HG02763 (cell line): Measurements from ENCODE around the gene KIAA0232.
"Not testable (repeated sequence)": the region's sequence is repeated elsewhere in the genome, so short reads cannot be mapped to it uniquely, and the experiment has no call there.

Source experiments
- ATAC-seq: cut with Tn5 transposase; IDR thresholded peaks from one replicate; pipeline ENCODE4 v1.9.1; 2021; ENCODE audit warnings: mild to moderate bottlenecking, moderate library complexity; ENCODE audit not compliant: unreplicated experiment

Gene KIAA0232

DNA sequence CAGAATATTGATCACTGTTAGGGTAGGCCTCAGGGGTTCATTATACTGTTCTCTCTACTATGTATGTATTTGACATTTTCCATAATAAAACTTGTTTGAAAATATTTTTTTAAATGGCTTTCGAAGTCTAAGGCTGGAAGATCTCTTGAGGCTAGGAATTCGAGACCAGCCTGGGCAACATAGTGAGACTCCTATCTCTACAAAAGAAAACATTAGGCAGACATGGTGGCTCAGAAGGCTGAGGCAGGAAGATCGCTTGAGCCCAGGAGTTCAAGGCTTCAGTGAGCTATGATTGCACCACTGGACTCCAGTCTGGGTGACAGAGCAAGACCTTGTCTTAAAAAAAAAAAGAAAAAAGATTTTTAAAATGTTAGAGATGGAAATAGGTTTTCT is 111.6 kb downstream of the KIAA0232 start:
- no peak for ATAC-seq

DNA sequence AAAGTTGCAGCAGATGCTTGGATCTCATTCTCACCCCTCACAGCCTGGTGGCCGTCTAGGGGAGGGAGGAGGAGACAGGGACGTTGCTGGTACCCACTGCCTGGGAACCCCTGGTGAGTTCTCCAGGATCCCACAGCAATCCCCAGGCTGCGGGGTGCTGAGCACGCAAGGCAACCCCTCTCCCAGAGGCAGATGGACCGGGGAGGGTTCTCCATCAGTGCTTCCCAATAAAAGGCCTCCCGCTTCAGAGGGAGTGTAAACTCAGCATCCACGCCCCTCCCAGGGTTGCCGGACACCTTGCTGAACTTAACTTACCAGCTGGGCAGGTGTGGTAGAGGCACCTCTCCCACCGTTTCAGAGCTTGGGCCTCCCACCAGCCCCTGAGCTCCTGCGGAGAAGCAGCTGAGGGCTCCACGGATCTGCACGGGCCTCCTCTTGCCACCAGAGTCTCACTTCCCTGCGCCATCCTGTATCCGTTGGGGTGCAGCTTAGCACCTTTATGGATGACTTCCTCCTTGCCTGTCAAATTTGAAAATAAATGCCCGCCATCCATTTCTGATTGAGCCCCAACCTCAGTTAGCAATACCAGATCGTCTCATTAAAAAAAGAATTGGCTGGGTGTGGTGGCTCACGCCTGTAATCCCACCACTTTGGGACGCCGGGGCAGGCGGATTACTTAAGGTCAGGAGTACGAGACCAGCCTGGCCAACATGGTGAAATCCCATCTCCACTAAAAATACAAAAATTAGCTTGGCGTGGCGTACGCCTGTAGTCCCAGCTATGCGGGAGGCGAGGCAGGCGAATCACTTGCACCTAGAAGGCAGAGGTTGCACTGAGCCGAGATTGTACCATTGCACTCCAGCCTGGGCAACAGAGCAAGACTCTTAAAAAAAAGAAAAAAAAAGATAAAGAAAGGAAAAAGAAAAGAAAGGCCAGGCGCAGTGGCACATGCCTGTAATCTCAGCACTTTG is 112.3 kb downstream of the KIAA0232 start:
- no peak for ATAC-seq

DNA sequence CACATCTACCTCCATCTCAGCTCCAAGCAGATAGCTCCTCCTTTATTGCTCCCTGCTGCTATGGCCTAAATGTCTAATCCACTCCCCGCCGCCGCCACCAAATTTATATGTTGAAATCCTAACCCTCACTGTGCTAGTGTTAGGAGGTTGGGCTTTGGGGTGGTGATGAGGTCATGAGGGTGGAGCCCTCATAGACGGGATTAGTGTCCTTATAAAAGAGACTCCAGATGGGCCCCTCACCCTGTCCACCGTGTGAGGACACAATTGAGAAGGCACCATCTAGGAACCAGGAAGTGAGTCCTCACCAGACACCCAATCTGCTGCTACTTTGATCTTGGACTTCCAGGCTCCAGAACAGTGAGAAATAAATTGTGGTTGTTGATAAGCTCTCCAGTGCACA is 113.5 kb downstream of the KIAA0232 start:
- no peak for ATAC-seq

DNA sequence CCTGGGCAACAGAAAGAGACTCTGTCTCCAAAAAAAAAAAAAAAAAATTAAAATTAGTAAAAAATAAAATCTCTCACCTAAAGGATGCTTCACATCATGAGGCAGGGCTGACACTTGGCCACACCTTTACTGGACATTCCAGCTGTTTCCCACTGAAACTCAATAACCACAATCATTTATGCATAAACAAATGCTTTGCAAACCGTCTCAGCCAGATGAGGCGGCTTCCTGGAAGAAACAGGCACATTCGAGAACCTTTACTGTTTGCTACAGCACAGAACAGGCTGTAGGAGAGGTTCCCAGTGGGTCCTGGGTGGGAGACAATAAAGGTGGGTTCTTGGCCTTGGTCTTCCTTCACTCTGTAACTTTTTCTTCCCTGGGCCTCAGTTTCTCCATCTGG is 116.2 kb downstream of the KIAA0232 start:
- no peak for ATAC-seq

DNA sequence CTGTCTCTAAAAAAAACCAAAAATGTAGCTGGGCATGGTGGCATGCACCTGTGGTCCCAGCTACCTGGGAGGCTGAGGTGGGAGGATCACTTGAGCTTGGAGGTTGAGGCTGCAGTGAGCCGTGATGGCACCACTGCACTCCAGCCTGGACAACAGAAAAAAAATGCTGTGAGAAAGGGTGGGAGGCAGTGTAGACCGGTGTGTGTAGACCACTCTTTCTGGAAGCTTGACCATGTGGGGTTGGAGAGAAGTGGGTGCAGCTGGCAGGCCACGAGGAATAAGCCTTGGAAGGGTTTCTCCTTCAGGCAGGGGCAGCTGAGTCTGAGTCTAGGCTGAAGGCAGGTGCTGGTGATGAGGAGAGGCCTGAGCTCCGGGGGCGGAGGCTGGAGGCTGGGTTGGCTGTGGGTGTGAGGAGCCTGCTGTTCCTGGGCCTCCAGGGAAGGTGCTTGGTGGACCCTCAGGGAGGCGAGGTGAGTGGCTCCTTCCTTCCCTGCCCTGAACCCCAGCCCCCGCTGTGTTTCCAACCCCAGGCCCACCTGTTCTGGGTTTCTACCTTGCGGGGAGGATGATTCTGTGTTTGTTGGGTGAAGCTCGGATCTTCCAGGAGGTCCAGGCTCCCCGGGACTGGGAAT is 117.8 kb downstream of the KIAA0232 start:
- ATAC-seq = no peak

DNA sequence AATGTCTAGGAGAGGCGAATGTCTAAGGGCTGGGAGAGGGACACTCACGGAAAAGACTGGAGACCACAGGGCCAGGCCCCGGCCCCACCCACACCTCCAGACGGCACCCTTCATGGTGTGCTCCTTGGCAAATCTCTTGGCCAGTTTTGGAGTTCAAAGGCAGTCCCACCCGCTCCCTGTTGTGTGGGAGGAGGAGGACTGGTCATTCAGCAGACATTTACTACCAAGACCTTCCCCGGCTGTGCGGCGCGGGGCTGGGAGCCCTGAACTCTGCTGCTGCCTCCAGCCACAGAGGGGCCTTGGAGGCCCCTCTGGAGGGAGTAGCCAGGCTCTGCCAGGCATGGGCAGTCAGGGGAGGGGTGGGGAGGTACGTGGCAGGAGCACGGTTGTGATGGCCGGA is 118.4 kb downstream of the KIAA0232 start:
- no peak for ATAC-seq

DNA sequence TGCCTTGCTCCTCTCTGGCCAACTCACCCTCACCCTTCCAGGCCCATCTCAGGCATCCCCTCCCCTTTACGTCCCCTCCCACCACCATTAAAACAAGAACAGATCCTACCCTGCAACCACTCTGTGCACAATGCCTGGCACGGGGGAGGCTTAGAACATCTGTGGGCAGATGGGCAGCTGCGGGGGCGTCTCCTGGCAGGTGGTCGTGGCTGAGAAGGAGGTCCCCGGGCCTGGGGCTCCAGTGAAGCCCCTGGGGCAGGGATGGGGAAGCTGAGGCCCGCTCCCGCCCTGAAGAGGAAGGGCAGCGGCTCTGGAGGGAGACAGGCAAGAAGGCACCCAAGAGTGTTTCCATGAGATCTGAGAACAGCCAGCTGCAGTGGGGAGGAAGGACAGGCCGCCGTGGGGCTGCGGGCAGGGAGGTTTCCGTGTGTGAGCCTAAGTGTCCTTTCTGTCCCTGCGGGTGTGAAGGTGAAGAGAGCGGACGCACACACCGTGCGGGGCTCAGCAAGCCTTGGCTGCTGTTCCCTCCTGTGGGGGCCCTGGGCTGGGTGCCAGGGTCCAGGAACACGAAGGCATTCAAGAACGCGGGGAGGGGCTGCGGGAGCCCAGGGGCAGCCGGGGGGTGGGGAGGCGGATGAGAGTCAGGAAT is 119.3 kb downstream of the KIAA0232 start:
- no peak for ATAC-seq

DNA sequence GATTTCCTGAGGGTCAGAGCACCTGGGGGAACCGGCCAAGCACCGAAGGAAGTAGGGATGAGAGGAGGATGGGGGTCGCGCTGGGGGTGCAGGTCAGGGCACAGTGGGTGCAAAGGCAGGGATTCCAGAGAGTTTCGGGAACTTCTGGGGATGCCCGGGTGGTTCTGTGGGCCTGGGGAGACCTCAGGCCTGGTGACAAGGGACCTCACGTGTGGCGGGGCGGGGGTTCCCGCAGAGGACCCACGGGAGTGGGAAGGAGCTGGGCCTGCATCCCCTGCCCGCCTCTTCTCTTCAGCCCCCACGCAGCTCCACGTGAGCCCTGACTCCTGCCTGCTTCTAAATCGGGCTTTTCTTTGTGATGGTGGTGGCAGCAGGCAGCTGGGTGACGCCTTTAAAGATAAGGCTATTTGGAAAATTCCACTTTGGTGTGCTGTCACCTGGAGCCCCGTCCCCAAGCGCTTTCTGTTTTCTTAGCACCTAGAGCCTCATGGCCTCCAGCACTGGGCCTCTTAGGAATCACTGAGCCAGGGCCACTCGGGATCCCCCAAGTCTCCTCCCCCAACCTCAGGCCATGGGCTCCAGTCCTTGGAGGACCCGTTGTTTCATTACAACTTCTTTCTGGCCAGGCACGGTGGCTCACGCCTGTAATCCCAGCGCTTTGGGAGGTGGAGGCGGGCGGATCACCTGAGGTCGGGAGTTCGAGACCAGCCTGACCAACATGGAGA is 120.0 kb downstream of the KIAA0232 start:
- no peak for ATAC-seq

DNA sequence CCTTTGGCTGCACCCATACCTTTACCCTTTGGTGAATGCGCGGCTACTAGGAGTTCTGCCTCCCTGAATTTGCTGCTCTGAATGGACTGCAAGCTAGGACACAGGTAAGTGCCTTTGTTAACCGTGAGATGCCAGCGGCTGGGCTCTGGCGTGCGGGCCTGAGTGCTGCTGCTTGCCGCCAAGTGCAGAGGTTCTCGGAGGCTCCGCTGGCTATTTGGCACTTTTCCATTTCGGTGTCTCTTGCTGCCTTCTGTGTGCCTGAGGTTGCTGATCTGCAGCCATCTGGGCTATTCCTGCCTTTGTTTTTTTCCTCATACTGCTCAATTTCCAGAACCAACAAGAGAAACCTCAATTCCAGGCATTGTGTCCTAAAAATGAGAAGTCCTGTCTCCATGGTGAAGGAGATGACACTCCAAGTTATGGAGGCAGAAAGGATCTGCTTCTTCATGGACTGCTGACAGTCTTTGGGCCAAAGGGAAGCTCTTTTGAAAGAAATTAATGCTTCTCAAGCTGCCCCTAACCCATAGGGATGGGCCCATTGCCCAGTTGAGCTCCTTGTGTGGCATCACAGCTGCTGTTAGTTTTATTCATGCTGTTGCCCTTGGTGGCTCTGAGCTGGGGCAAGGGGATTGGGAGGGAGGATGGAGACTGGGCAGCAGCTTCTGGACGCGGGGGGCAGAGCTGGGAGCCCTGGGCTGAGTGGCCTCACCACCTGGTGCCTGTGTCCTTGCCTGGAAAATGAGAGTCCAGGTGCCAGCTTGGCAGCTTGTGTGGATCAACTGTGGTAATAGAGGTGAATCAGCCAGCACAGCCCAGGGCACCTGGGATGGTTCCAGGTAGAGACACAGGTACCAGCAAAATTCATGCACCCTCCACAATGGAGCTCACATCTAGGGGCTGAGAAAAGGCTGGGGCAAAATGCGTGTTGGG is 123.3 kb downstream of the KIAA0232 start:
- no peak for ATAC-seq

DNA sequence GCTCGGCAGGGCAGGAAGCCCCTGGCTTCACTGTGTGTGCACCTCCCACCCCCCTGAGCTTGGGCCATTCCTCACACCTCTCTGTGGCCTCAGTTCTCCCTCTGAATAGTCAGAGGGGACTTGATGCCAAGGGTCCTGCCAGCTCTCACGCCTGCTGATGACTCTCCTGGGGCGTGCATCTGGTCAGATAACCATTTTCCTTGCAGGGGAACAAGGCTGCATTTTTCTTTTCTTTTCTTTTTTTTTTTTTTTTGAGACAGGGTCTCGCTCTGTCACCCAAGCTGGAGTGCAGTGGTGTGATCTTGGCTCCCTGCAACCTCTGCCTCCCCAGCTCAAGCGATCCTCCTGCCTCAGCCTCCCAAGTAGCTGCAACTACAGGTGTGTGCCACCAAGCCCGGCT is 124.0 kb downstream of the KIAA0232 start:
- ATAC-seq = not testable (repeated sequence)

DNA sequence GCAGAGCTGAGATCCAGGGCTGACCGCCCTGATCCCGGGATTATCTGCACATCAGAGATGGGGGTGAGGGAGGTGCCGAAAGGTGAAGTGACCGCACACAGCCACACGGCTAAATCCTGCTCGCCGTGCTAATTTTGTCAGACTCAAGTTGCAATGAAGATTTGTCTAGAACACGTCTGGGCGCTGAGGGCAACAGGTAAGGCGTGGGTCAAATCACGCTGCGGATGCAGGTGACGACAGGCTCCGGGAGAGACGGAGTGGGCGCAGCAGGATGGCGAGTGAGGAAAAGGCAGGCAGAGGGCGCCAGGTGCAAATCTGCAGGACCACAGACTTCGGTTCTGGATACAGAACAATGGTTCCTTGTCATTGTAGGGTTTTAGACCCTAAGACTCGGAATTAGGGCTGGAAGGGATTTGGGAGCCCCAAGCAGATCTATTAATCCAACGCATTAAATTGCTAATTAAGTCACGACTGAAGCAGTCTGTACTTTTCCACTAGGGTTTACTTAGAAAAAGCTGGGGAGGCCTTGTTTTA is 125.2 kb downstream of the KIAA0232 start:
- no peak for ATAC-seq

DNA sequence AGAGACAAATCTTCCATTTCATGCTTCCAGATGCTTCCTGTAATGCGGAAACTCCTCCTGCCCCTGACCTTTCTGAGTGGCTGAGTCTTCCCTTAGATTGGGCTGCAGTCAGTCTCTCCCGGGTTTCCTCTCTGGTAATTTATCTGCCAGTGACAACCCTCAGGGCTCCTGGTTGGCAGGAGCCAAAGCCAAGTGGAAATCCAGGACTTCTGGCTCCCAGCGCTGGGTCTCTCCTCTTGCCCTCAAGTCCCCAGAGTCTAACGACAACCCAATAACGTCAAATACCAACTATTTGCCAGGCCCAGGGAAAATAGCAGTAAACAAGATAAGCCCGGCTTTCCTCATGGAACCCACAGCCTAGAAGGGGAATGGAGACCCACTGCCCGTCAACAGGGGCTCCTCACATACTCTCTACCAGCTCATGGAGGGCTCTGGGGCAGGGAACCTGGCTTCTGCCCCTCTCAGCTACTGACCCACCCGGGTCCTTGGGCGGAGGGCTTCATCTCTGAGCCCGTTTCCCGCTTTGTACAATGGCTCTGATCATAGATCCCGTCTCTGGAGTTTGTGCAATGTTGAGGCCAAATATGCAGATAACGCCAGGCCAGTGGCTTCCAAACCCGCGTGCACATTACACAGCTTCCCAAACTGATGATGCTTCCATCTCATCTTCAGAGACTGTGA is 126.0 kb downstream of the KIAA0232 start:
- ATAC-seq = no peak

DNA sequence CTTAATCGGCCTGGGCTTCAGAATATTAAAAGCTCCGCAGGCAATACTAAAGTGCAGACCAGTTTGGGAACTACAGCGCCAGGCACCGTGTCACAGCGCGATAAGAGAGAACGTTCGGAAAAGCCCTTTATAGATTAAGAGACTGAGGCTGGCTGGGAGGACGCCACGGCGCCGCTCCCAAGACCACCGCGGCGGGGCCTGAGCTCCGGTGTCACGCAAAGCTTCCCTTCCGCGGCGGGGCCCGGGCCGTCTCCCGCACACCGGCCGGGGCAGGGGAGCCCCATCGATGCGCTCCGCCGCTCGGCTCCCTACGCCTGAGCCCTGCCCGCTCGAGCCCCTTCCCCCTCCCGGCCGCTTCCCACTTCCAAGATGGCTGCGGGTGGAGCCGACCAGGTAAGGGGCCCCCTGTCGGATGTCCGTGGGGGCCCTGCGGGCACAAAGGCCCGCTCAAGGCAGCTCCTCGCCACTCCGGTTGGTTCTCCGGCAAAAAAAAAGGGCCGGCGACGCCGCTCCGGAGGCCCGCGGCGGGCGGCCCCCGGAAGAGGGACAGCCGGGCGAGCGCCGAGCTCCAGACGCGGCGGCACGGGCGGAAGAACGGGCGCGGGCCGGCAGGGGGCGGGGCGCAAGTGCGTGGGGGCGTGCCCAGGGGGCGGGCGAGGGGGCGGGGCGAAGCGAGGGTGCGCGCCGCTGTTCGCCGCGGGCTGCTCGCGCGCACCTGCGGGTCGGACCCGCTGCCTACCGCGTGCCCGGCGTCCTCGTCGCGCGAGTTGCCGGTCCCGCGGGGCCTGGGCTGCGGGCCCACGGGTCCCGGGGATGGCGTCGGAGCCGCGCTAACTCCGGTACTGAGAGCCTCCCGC is 126.8 kb downstream of the KIAA0232 start, which contains the start of gene TBC1D14:
TSS of gene TBC1D14 (plus strand) at position 714 of the 857 bp plus-strand sequence. CDS start 13,564 bp downstream, outside the sequence.
- peak; percentile 91 for ATAC-seq

DNA sequence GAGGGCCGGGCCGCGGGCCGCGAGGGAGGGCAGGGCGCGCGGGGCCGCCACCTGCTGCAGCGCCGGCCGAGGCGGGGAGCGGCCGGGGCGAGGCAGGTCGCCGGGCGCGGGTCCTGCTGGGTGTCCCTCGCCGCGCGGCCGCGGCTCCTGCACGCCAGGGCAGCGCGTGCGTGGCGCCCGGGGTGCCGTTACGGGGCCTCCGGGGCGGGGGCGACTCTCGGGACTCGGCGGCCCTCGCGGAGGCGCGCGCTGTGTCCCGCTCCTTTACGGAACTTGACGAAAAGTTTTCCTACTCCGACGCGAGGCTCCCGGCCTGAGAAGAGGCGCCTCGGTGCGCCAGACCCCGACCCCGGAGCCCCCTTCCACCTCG is 127.4 kb downstream of the KIAA0232 start:
- ATAC-seq = peak; percentile 27

DNA sequence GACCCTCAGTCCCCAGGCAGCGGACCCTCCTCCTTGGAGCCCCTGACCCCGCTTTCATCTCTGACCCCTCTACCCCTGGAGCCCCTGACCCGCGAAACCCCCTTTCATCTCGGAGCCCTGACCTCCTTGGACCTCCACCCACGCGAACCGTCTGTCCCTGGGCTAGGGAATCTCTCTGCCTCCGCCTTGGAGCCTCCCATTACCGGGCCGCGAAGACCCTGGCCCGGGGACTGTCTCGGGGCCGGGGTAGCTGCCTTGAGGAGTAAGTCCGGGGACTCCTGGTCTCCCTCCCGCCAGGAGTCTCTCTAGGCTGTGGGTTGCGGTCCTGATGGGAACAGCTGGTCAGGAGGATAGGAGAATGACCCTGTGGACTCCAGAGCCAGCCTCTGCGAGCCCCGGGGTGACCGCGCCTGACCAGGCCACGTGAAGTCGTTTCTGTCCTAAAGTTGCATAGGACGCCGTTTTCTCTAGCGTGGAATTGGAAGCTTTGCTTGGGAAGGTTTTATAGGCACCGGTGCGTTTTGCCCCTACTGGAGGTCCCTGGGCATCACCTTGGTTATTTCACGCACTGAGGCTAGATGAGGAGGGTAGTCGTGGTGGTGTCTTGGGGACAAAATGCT is 127.9 kb downstream of the KIAA0232 start:
- ATAC-seq = no peak

DNA sequence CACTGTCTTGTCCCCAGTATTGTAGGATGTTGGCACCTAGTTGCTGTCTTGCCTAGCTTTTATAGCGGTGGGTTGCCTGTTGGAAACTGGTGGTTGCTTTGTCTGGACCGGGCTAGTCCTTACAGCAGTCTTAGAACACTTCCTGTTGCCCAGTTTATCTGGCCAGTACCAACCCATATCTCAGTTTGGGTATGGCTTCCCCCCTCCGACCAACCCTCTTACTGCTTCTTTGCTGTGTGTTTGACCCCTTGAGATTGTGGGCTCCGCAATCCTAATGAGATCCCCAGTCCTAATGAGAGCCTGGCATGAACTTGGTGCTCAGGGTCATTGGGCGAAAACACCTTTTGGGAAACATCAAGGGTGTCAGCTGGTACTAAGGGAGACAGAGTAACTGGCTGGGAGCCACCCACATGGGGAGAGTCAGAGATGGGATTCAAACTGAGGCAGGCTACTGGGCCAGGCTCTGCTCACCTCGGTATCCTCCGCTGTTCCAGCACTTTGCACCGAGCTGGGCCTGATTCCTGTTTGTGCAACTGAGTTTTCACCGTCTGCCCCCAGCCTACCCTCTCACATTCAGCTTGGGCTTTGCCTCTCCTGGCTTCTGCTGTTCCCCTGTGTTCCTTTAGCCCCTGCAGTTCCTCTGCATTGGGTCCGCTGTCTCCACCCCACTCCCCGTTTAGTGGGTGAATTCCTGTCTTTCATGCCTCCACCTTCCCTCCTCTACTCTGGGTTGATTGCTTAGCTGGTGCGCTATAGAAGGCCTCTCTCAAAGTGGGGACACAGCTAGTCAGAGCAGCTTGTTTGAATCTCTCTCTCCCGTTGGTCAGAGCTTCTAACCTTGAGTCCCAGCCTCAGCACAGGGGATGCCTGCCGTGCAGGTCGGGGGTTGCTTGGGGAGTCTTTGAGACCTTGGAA is 128.7 kb downstream of the KIAA0232 start:
- no peak for ATAC-seq

DNA sequence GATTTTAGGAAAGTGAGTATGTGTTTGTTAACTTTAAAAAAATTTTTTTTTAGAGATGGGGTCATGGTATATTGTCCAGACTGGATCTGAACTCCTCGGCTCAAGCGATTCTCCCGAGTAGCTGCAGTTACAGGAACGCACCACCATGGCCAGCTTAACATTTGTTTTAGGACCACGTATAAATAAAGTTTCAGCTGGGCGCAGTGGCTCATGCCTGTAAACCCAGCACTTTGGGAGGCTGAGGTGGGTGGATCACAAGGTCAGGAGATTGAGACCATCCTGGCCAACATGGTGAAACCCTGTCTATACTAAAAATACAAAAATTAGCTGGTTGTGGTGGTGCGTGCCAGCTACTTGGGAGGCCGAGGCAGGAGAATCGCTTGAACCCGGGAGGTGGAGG is 129.4 kb downstream of the KIAA0232 start:
- ATAC-seq = not testable (repeated sequence)
